ENCODE results near the gene S100A16. TPM values are rescaled to one million over a fixed set of nuclear protein-coding genes. Genes with fewer than 3 reads are reported as not detected.

S100A16 gene
- total RNA-seq, 1 experiment from 2014 or later = 1,014 TPM

GRCh38 chr1:153560241-153560640 lies 52.7 kb downstream of the S100A16 start:
- no peak overlapping the region for H3K27ac Mint-ChIP-seq (ENCODE audit: low read depth, unreplicated experiment)
- H3K36me3 Mint-ChIP-seq (ENCODE audit: insufficient read depth, unreplicated experiment) = peaks cover 88% of the 10 kb centered on the region
- no TSS peak for BruUV-seq (replicated peaks)
- CTCF ChIA-PET = interaction anchor here (0.6 to 11.5 kb wide), 9 partner anchors 8 to 58 kb away, joined by 3 to 221 read pairs (median 7); partner anchors contain the start of genes S100A3, S100A4 and S100A6
- no peaks in the 10 kb centered on the region for H3K9me3 Mint-ChIP-seq (ENCODE audit: unreplicated experiment)
- DNase-seq (ENCODE audit: unreplicated experiment) = no peak
- POLR2A ChIA-PET = interaction anchor here (0.8 to 24.9 kb wide), 6 partner anchors 8 to 403 kb away, joined by 3 to 2106 read pairs (median 59); partner anchors contain the start of genes S100A13, S100A14, S100A16 and S100A3
- peaks cover 42% of the 10 kb centered on the region for H3K4me1 Mint-ChIP-seq (ENCODE audit: insufficient read depth, unreplicated experiment)
- TF ChIP-seq CTCF (IDR thresholded peaks at IDR 0.05; ENCODE audit: unreplicated experiment) = no peak
- no peaks in the 10 kb centered on the region for H3K27me3 Mint-ChIP-seq (ENCODE audit: insufficient read depth, unreplicated experiment)
- intact Hi-C loops (cut with micrococcal nuclease) = no loop called here
- H3K4me3 Mint-ChIP-seq (ENCODE audit: unreplicated experiment) = no peak overlapping the region

GRCh38 chr1:153557877-153558276 lies 55.1 kb downstream of the S100A16 start:
- H3K36me3 Mint-ChIP-seq (ENCODE audit: insufficient read depth, unreplicated experiment) = peaks cover 82% of the 10 kb centered on the region
- no peaks in the 10 kb centered on the region for H3K9me3 Mint-ChIP-seq (ENCODE audit: unreplicated experiment)
- ChIA-PET CTCF (interaction anchor here (0.6 to 11.5 kb wide), 7 partner anchors 8 to 52 kb away, joined by 3 to 221 read pairs (median 6); partner anchors contain the start of genes S100A4 and S100A6), POLR2A (interaction anchor here (0.8 to 24.9 kb wide), 8 partner anchors 8 to 218 kb away, joined by 3 to 2106 read pairs (median 7); partner anchors contain the start of genes S100A16, S100A2, S100A3 and S100A4)
- H3K4me3 Mint-ChIP-seq (ENCODE audit: unreplicated experiment) = no peak overlapping the region
- TF ChIP-seq CTCF (IDR thresholded peaks at IDR 0.05; ENCODE audit: unreplicated experiment) = no peak
- no peak for DNase-seq (ENCODE audit: unreplicated experiment)
- intact Hi-C loops (cut with micrococcal nuclease) = no loop called here
- no peaks in the 10 kb centered on the region for H3K27me3 Mint-ChIP-seq (ENCODE audit: insufficient read depth, unreplicated experiment)
- no peak overlapping the region for H3K27ac Mint-ChIP-seq (ENCODE audit: low read depth, unreplicated experiment)
- H3K4me1 Mint-ChIP-seq (ENCODE audit: insufficient read depth, unreplicated experiment) = peaks cover 28% of the 10 kb centered on the region
- BruUV-seq (replicated peaks) = no TSS peak

Other genes with a start within 250 kb of the S100A16 start
- gene S100A12, start 237.5 kb downstream of the S100A16 start, total RNA-seq (2022) = not detected in 2 replicates
- gene S100A8, start 222.1 kb downstream of the S100A16 start, total RNA-seq (2022) = 46.9 and 80.4 TPM in 2 replicates
- gene S100A7A, start 196.6 kb downstream of the S100A16 start, total RNA-seq (2022) = not detected in 2 replicates
- not detected in 2 replicates for gene S100A7, start 152.5 kb downstream of the S100A16 start, total RNA-seq (2022)
- gene S100A6, start 77.1 kb downstream of the S100A16 start, total RNA-seq (2022) = 2,571 and 2,904 TPM in 2 replicates
- gene S100A5, start 72.2 kb downstream of the S100A16 start, total RNA-seq (2022) = not detected in 2 replicates
- gene S100A4, start 67.3 kb downstream of the S100A16 start, total RNA-seq (2022) = 27.2 and 60.7 TPM in 2 replicates
- 85.7 and 90.0 TPM in 2 replicates for gene S100A3, start 63.9 kb downstream of the S100A16 start, total RNA-seq (2022)
- 5,064 and 5,163 TPM in 2 replicates for gene S100A2, start 47.3 kb downstream of the S100A16 start, total RNA-seq (2022)
- 264 and 332 TPM in 2 replicates for gene S100A14, start 3.2 kb upstream of the S100A16 start, total RNA-seq (2022)
- gene S100A13, start 14.4 kb upstream of the S100A16 start, total RNA-seq (2022) = 210 and 236 TPM in 2 replicates
- gene S100A1, start 15.3 kb upstream of the S100A16 start, total RNA-seq (2022) = 0.74 TPM in 1 of 2 replicates, not detected in the other
- 147 and 156 TPM in 2 replicates for gene CHTOP, start 20.9 kb upstream of the S100A16 start, total RNA-seq (2022)
- gene SNAPIN, start 45.6 kb upstream of the S100A16 start, total RNA-seq (2022) = 55.9 and 63.7 TPM in 2 replicates
- gene ILF2, start 57.9 kb upstream of the S100A16 start, total RNA-seq (2022) = 348 and 374 TPM in 2 replicates
- gene NPR1, start 65.6 kb upstream of the S100A16 start, total RNA-seq (2022) = not detected in 2 replicates
- gene INTS3, start 114.9 kb upstream of the S100A16 start, total RNA-seq (2022) = 68.7 and 88.3 TPM in 2 replicates
- 11.1 and 12.8 TPM in 2 replicates for gene SLC27A3, start 162.3 kb upstream of the S100A16 start, total RNA-seq (2022)

All from MCF 10A (cell line).